Globus pallidus (tissue), 1 donor: ENCODE data around the gene ERBB2.

Experiments
- DNase-seq: peaks from one replicate; pipeline ENCODE4 v3.0.0-alpha.2; 2015; ENCODE audit warnings: low spot score

The ERBB2 gene

DNA sequence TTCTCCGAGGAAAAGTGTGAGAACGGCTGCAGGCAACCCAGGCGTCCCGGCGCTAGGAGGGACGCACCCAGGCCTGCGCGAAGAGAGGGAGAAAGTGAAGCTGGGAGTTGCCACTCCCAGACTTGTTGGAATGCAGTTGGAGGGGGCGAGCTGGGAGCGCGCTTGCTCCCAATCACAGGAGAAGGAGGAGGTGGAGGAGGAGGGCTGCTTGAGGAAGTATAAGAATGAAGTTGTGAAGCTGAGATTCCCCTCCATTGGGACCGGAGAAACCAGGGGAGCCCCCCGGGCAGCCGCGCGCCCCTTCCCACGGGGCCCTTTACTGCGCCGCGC, at the start of gene ERBB2:
ERBB2 (plus strand) TSS at position 247 of the 330 bp plus-strand sequence. CDS start 175 bp downstream, outside the sequence.
- DNase-seq, result no peak

DNA sequence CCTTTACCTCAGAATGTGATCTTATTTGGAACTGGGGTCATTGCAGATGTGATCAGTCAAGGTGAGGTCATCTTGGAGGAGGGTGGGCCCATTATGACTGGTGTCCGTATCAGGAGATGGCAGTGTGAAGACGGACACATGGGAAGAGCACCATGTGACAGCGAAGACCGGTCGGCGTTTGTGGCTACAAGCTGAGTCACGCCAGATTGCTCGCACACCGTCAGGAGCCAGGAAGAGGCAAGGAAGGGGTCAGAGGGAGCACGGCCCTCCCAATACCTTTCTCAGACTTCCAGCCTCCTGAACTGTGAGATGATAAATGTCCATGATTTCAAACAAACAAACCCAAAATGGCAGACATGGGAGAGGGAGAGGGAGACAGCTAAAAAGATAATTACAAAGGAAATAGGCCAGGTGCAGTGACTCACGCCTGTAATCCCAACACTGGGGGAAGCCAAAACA, 49.7 kb upstream of the ERBB2 start:
- no peak for DNase-seq

DNA sequence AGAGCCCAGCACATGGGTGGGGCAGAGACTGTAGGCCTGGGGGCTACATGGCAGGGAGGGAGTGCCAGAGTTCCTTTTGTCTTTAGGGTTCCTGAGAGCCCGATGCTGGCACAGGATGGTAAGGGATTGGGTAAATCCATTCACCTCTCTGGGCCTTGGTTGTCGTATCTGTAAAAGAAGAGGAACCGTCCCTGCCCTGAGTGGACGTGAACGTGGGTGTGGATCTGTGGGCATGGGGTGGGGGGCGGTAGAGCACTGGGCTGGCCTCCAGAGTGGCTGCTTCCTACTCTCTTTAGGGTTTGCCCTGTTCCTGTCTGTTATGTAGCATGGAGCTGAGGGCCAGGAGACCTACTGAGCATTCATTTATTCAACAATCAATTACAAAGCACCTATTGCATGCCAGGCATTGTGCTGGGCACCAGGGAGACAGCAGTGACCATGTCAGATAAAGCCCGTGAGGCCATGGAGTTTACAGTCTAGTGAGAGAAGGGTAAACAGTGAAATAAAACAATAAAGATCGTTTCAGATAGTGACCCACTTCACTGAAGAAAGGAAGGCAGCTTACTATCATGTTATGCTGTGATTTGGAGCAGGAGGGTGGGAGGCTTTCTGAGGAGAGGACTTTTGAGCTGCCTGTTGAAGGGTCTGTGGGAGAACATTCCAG, 47.8 kb upstream of the ERBB2 start:
- no peak for DNase-seq

DNA sequence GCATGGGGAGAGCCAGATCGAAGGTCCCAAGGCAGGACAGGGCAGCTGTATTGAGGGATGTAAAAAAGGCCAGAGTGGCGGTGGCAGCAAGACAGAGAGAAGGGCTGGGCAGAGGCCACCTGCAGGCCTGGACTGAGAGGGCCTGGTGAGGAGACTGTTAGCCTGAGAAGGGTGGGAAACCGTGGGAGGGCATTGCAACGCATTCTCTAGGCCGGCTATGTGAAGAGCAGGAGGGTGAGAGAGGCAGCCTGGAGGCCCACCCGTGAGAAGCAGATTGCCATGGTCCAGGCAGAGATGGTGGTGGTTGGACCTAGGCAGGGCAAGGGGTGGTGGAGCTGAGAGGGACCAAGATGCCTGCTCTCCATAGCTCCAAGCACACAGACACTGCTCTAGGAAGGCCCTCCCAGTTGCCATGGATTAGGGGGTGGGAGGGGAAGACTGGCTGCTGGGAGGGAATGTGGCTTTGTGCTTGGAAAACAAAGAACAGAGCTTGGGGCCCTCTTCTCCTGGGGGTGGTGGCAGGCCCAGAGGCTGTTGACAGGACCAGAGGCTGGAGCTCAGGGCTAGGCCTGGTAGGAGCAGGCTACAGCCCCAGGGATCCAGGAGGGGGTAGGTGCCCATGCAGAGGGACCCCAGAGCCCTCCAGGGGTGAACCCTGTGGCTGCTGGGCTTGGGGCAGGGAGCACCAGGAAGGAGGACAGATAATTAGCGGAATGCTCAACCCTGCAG, 47.1 kb upstream of the ERBB2 start:
- peak; percentile 88 for DNase-seq

DNA sequence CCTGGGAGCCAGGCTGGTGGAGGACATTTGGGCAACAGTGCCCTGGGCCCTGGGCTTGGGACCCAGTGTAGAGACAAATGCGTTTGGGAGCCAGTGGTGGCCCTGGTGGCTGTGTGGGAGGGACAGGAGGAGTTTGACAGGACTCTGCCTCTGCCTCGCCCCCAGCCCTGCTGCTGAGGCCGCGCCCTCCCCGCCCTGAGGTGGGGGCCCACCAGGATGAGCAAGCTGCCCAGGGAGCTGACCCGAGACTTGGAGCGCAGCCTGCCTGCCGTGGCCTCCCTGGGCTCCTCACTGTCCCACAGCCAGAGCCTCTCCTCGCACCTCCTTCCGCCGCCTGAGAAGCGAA, 46.6 kb upstream of the ERBB2 start:
- no peak for DNase-seq

DNA sequence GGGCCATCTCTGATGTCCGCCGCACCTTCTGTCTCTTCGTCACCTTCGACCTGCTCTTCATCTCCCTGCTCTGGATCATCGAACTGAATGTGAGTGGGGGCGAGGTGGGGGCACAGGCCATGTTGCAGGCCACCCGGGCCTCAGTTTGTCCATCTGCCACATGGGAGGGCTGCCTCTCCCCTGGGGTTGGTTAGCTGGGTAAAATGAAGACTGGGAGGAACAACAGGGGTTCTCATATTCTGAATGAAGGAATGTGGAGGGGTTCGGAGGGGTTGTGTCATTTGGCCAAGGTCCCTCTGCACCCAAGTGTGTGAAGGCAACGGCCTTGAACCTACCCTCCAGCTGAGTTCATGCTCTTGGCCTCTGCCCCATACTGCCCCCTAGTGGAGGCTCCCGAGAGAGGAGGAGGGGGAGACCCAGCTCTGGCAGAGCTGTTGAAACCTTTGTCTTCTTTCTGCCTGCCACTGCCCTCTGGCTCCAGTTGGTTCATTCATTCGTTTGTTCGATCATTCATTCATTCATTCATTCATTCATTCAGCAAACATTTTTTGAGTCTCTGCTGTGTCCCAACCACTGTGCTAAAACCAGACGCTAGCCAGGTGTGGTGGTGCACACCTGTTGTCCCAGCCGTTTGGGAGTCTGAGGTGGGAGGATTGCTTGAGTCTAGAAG, 46.1 kb upstream of the ERBB2 start:
- DNase-seq, result no peak

DNA sequence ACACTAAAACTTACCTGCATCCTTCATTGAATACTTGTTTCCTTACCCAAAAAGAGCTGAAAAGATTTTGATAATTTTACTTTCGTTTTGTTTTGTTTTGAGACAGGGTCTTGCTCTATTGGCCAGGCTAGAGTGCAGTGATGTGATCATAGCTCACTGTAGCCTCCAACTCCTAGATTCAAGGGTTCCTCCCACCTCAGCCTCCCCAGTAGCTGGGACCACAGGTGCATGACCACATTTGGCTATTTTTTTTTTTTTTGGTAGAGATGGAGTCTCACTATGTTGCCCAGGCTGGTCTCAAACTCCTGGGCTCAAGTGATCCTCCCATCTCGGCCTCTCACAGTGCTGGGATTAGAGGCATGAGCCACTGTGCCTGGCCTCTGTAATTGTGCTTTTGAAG, 44.8 kb upstream of the ERBB2 start:
- no peak for DNase-seq

DNA sequence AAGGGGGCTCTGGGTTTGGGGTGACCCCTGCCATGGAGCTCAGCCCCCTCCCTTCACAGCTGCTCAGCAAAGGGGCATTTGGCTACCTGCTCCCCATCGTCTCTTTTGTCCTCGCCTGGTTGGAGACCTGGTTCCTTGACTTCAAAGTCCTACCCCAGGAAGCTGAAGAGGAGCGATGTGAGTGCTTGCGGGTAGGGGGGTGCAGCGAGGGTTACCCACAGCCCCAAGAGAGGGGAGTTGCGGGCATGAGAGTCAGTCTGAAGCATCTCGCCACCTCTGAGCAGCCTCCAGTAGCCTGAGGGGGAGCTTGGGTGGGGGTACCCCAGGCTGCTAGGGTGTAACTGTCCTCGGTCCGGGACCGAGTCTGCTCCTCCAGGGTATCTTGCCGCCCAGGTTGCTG, 41.5 kb upstream of the ERBB2 start:
- DNase-seq, result no peak

DNA sequence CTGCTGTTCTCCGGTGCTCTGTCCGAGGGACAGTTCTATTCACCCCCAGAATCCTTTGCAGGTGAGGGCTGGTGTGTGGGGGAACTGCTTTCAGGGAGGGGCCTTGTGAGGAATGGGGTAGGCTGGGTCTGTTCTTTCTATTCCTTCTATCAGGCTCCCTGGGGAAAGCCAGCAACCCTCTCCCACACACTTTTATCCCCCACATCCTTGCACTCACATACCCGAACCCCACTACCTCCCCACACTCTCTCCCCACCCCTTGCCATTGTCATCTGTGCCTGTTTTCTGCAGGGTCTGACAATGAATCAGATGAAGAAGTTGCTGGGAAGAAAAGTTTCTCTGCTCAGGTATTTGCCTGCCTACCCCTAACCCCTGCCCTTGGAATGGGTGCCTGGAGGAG, 41.1 kb upstream of the ERBB2 start:
- no peak for DNase-seq

DNA sequence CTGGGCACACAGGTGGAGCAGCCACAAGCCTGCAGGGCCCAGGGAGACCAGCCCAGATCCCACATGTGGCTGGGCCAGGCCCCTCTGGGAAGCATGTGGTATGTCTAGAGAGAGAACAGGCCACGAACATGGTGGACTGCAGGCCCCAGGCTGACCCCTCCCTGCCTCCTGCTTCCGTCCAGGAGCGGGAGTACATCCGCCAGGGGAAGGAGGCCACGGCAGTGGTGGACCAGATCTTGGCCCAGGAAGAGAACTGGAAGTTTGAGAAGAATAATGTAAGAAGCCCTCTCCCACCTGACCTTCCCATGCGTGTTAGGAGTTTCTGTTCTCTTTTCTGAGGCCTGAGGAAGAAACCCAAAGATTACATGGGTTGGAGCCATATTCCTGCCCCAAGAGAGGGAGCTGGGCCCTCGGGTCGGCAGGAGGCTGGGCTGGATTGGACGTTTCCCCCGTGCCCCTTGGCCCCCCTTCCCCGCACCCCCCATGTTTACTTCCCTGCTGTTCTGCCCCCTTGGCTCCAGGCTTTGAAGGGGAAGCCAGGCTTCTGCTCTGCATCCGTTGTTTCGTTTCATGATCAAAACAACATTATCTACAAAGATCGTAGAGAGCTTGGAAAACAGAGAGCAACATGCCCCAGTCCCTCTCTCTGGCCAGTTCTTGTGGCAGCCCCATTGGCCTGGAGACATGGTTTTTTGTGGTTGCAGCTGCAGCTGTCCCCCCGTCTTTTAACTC, 40.4 kb upstream of the ERBB2 start:
- no peak for DNase-seq

DNA sequence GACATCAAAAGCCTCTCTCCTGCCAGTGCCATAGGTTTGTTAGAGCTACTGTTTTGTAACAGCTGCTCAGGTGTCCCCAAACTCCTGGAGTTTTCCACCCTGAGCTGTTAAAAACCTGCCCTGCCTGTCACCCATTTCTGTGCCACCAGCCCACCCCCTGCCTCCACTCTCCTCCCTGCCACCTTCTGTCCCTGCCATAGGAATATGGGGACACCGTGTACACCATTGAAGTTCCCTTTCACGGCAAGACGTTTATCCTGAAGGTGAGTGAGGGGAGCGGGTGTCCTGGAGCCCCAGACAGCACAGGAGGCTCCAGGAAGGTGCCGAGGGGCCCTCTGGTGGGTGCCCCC, 39.9 kb upstream of the ERBB2 start:
- DNase-seq, result no peak

DNA sequence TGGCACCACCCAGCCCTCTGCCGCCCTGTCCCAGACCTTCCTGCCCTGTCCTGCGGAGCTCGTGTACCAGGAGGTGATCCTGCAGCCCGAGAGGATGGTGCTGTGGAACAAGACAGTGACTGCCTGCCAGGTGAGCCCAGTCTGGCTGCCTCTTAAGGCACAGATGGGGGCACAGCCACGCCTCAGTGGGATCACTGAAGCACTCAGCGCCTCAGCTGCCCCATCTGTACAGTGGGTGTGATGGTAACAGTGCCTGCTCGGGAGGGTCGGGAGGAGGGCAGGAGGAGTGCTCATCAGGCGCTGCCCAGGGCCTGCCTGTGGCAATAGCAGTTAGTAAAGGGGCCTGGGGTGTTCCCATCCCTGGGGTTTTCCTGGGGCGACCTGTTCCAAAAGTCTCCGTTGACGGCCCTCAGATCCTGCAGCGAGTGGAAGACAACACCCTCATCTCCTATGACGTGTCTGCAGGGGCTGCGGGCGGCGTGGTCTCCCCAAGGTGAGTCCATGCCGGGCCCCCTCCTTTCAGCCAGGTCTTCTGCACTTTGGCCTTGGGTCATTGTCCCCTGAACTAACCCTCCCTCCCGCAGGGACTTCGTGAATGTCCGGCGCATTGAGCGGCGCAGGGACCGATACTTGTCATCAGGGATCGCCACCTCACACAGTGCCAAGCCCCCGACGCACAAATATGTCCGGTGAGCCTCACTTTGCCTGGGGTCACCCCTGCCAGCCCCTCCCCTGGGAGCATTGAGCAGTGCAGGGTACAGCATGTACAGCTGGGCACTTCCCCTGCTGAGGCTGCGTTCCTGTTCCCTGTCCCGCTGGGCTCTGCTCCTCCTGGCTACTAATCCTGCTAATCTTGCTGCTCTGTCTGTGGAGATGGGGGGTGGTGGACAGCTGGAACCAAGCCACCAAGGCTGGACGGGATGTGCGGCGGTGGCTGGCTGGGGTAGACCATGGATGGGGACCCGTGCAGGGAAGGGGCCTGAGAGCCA, 39.2 kb upstream of the ERBB2 start:
- DNase-seq, result no peak

DNA sequence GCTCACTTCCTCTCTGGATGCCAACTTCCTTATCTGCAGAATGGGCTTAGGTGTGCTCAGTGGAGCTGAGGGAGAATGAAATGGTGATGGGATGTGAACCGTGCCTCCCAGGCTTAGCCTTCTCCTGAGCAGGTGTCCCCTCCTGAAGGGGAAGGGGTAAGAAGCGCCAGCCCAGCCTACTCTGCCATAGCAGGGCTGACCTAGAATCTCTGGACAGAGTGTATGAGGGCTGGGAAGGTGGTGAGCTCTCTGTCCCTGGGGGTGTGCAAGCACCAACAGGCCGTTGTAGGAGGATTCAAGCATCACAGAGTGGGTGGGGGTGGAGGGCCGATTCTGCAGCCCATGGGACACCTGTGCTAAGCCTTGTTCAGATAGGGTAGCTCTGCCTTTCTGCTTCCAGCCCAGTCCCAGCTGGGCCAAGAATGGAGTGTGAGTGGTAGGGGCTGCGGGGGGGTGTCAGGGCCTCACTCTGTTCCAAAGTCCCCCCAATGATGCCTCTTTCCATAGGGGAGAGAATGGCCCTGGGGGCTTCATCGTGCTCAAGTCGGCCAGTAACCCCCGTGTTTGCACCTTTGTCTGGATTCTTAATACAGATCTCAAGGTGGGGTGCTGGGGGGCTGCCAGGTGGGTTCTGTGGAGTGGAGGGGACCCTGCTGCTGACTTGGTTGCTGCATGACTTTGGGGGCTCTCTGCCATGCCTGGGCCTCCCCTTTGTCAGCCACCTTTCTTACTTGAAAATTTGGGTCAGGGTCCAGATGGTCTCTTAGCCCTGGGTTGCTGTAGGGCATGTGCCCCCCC, 37.9 kb upstream of the ERBB2 start:
- DNase-seq, result no peak

DNA sequence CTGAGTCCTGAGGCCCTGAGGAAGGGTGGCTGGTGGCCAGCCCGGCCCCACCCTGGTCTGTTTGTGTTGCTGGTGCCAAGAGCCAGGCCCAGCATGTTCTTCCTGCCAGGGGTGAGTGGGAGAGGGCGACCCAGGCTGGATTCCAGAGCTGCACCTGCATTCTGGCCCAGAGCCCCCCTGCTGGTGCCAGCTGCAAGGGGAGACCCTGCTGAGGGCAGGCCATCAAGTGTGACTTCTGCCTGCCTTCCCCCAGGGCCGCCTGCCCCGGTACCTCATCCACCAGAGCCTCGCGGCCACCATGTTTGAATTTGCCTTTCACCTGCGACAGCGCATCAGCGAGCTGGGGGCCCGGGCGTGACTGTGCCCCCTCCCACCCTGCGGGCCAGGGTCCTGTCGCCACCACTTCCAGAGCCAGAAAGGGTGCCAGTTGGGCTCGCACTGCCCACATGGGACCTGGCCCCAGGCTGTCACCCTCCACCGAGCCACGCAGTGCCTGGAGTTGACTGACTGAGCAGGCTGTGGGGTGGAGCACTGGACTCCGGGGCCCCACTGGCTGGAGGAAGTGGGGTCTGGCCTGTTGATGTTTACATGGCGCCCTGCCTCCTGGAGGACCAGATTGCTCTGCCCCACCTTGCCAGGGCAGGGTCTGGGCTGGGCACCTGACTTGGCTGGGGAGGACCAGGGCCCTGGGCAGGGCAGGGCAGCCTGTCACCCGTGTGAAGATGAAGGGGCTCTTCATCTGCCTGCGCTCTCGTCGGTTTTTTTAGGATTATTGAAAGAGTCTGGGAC, 37.1 kb upstream of the ERBB2 start:
- DNase-seq, result no peak

DNA sequence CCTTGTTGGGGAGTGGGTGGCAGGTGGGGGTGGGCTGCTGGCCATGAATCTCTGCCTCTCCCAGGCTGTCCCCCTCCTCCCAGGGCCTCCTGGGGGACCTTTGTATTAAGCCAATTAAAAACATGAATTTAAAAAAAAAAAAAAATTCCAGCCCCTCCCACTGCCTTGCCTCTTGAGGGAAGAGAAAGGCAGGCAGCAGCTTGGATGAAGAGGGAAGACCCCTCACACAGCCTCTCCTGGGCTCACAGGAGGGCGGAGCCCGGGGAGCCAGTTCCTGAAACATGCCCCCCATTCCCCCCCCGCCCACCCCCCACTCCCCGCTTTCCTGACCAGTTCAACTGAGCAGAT, 36.5 kb upstream of the ERBB2 start:
- DNase-seq, result no peak

DNA sequence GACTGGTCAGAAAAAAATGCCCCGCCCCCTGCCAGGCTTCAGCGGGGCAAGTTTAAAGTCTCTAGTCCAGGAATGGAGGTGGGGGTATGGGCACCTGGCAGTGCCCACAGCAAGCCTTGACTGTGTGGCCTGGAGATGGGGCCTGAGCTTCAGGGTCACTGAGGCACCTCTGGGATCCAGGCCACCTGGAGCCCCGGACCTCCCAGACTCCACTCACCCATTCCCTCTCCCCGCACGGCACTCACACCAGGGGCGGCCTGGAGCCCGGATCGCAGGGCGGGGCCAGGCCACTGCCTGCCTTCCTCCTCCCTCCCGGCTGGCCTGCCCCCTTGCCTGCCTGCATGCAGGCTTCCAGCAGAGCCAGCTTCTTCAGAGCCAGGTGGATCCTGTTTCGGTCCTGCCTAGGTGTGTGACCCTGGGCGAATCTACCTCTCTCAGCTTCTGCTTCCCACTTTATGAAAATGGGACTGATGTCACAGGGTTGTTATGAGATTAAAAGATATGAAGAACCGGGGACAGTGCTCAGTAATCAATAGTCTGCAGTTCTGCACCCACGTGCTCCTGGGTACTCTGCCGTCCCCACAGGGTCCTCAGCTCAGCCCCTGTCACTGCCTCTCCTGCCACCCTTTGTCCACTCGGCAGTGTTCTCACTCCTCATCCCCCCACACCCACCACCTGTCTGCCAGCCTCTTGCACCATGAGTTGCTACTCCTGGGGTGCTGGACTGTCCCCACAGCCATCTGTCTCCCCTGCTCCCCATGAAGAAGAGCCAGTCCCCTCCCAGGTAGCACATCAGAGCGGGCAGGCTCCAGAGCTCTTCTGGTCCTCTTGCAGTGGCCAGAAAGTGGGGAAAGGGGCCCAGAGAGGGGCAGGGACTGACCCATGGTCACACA, 35.9 kb upstream of the ERBB2 start:
- DNase-seq, result no peak

DNA sequence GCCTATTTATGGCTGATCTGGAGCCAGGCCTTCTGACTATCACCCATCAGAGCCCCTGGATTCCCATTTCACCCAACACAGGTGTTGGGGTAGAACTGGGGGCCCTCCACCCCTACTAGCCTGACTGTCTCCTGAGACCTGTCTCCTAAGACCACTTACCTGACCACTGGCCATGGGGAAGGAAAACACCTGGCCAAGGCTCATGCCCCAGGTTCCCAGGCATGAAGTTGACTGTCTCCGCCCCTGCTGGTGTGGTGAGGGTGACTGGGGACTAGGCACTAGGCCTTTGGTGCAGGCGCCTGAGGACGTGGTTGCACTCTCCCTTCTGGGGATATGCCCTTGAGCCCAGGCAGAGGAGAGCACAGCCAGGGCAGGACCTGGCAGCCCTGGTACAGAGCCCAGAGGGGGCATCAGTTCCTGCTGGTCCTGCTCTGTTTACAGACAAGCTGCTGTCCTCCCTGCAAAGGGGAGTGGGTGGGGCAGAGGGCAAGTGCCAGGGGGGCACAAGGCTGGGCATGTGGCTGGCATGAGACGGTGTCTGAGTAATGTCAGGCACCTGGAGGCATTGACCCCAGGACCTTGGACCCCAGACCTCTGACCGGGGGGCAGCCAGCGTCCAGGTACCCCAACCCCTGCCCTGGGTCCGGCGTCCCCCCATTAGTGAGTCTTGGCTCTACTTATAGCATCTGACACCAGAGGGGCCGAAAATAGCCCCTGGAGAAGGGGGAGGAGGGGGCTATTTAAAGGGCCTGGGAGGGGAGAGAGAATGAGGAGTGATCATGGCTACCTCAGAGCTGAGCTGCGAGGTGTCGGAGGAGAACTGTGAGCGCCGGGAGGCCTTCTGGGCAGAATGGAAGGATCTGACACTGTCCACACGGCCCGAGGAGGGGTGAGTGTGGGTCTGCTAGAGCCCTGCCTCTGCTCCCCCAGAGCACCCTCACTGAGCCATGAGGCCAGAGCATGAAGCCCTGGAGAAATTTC, 35.0 kb upstream of the ERBB2 start, which contains the start of gene TCAP:
TCAP (plus strand) TSS at position 769 of the 981 bp plus-strand sequence; CDS start at position 780, 11 bp downstream.
- DNase-seq, result no peak
